ENCODE results near the gene JAK1. TPM values are rescaled to one million over a fixed set of nuclear protein-coding genes. Genes with fewer than 3 reads are reported as not detected.
A peak's percentile ranks its signal among the peaks of the same experiment; 100 is the strongest.

JAK1 gene
- total and polyA plus RNA-seq, 9 of the 15 experiments (the other 6 are each of a cell fraction or from before 2014, with no cell fraction given), result 9.7 to 44.1 (median 42.5) TPM

GRCh38 chr1:64898107-64898861 lies 68.1 kb downstream of the JAK1 start (continued):
- TF ChIP-seq ZNF407 (IDR thresholded peaks at IDR 0.05; ENCODE audit: low read depth) (no peak), HDGF (IDR thresholded peaks at IDR 0.05) (no peak), IRF1 (CRISPR knock-in tag; IDR thresholded peaks at IDR 0.05; ENCODE audit: borderline replicate concordance) (peak; percentile 72; the same call in 1 of the 2 replicates), ZNF740 (CRISPR knock-in tag; IDR thresholded peaks at IDR 0.05) (no peak), ZNF740 (tag; IDR thresholded peaks at IDR 0.05) (no peak), NCOA2 (IDR thresholded peaks at IDR 0.05; ENCODE audit: partially characterized antibody in 2 of 2) (peak in 1 of 2 experiments; percentile 57), NONO (IDR thresholded peaks at IDR 0.05; ENCODE audit: low read depth in 2 of 2, low read length in 1 of 2) (0 out of 4 replicates have a peak, but pooled peaks of 1 of the 2 experiments have one; percentile 36), THRB (CRISPR knock-in tag; conservative IDR thresholded peaks at IDR 0.05) (no peak), ZFX (CRISPR knock-in tag; IDR thresholded peaks at IDR 0.05) (0 out of 2 replicates have a peak, but pooled peaks have one; percentile 18), CXXC5 (CRISPR knock-in tag; IDR thresholded peaks at IDR 0.05) (peak; percentile 45; the same call in 1 of the 2 replicates), GABPB1 (CRISPR knock-in tag; IDR thresholded peaks at IDR 0.05) (no peak), ZNF431 (CRISPR knock-in tag; IDR thresholded peaks at IDR 0.05) (no peak), NFIX (CRISPR knock-in tag; IDR thresholded peaks at IDR 0.05; ENCODE audit: low read depth) (no peak), RCOR1 (IDR thresholded peaks at IDR 0.05; ENCODE audit: borderline replicate concordance in 1 of 2, low read depth in 2 of 2, low read length in 2 of 2) (peak; percentile 44 to 73; a peak in 3 of 4 replicates), RBM25 (IDR thresholded peaks at IDR 0.05; ENCODE audit: low read depth, low read length, severe bottlenecking) (no peak)

All from K562 (cell line).